ENCODE measurements around the gene SPX. TPM values are rescaled to one million over a fixed set of nuclear protein-coding genes. Genes with fewer than 3 reads are reported as not detected.

SPX gene
- total RNA-seq, 1 donor from 2014 or later = 0.18 TPM

- Mint-ChIP-seq H3K27me3 (ENCODE audit: unreplicated experiment) (peaks cover 3% of the 10 kb centered on the region), H3K27ac (ENCODE audit: unreplicated experiment) (no peak overlapping the region), H3K4me1 (ENCODE audit: unreplicated experiment) (no peaks in the 10 kb centered on the region), H3K4me3 (ENCODE audit: unreplicated experiment) (no peak overlapping the region), H3K9me3 (ENCODE audit: unreplicated experiment) (no peaks in the 10 kb centered on the region), H3K36me3 (ENCODE audit: low read depth, unreplicated experiment) (no peaks in the 10 kb centered on the region)
- DNase-seq (ENCODE audit: low spot score) = no peak
- TF ChIP-seq, protein P1, sequence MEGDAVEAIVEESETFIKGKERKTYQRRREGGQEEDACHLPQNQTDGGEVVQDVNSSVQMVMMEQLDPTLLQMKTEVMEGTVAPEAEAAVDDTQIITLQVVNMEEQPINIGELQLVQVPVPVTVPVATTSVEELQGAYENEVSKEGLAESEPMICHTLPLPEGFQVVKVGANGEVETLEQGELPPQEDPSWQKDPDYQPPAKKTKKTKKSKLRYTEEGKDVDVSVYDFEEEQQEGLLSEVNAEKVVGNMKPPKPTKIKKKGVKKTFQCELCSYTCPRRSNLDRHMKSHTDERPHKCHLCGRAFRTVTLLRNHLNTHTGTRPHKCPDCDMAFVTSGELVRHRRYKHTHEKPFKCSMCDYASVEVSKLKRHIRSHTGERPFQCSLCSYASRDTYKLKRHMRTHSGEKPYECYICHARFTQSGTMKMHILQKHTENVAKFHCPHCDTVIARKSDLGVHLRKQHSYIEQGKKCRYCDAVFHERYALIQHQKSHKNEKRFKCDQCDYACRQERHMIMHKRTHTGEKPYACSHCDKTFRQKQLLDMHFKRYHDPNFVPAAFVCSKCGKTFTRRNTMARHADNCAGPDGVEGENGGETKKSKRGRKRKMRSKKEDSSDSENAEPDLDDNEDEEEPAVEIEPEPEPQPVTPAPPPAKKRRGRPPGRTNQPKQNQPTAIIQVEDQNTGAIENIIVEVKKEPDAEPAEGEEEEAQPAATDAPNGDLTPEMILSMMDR (IDR thresholded peaks at IDR 0.05; ENCODE audit: unreplicated experiment) = no peak
These were observed 47.8 kb downstream of the SPX start for GRCh38 chr12:21573733-21574358.

DNA sequence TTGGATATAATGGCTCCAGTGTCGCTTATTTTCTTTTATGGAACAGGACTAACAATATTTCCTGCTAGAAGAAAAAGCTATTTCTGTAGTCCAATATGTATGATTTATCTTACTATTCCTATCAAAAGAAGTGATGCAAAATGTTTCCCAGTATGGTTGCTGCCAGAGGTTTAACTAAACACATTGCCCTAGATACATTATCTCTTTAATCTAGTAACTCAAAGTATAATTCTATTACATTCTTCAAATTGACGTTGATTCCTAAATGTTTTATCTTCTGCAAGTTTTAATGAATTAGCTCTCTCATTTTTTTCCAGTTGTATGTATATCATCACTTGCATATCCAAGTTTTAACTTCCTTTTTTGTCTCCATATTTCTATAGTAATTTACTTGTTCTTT lies 50.3 kb downstream of the SPX start:
- Mint-ChIP-seq H3K27ac (ENCODE audit: unreplicated experiment) (no peak overlapping the region), H3K27me3 (ENCODE audit: unreplicated experiment) (peaks cover 3% of the 10 kb centered on the region), H3K36me3 (ENCODE audit: low read depth, unreplicated experiment) (no peaks in the 10 kb centered on the region), H3K4me3 (ENCODE audit: unreplicated experiment) (no peak overlapping the region), H3K4me1 (ENCODE audit: unreplicated experiment) (no peaks in the 10 kb centered on the region), H3K9me3 (ENCODE audit: unreplicated experiment) (no peaks in the 10 kb centered on the region)
- no peak for DNase-seq (ENCODE audit: low spot score)
- TF ChIP-seq, protein P1 (IDR thresholded peaks at IDR 0.05; ENCODE audit: unreplicated experiment) = no peak

- Mint-ChIP-seq H3K36me3 (ENCODE audit: low read depth, unreplicated experiment) (no peaks in the 10 kb centered on the region), H3K27ac (ENCODE audit: unreplicated experiment) (no peak overlapping the region), H3K4me1 (ENCODE audit: unreplicated experiment) (no peaks in the 10 kb centered on the region), H3K4me3 (ENCODE audit: unreplicated experiment) (no peak overlapping the region), H3K27me3 (ENCODE audit: unreplicated experiment) (peaks cover 3% of the 10 kb centered on the region), H3K9me3 (ENCODE audit: unreplicated experiment) (no peaks in the 10 kb centered on the region)
- no peak for DNase-seq (ENCODE audit: low spot score)
- TF ChIP-seq, protein P1 (IDR thresholded peaks at IDR 0.05; ENCODE audit: unreplicated experiment) = no peak
These were observed 51.4 kb downstream of the SPX start for GRCh38 chr12:21577516-21577915.

- H3K9me3 Mint-ChIP-seq (ENCODE audit: unreplicated experiment) = no peaks in the 10 kb centered on the region
- TF ChIP-seq, protein P1 (IDR thresholded peaks at IDR 0.05; ENCODE audit: unreplicated experiment) = no peak
- H3K4me1 Mint-ChIP-seq (ENCODE audit: unreplicated experiment) = no peaks in the 10 kb centered on the region
- no peaks in the 10 kb centered on the region for H3K36me3 Mint-ChIP-seq (ENCODE audit: low read depth, unreplicated experiment)
- no peak for DNase-seq (ENCODE audit: low spot score)
- no peak overlapping the region for H3K4me3 Mint-ChIP-seq (ENCODE audit: unreplicated experiment)
- no peak overlapping the region for H3K27ac Mint-ChIP-seq (ENCODE audit: unreplicated experiment)
- H3K27me3 Mint-ChIP-seq (ENCODE audit: unreplicated experiment) = peaks cover 6% of the 10 kb centered on the region
These were observed 54.8 kb downstream of the SPX start for GRCh38 chr12:21580748-21581516.

Other genes with a start within 250 kb of the SPX start
- gene SLCO1A2, start 191.4 kb upstream of the SPX start, total RNA-seq (ENCODE audit: unreplicated experiment) = 2.1 TPM
- not detected for gene IAPP, start 153.4 kb upstream of the SPX start, total RNA-seq (ENCODE audit: unreplicated experiment)
- 5.5 TPM for gene PYROXD1, start 88.6 kb upstream of the SPX start, total RNA-seq (ENCODE audit: unreplicated experiment)
- 40.7 TPM for gene RECQL, start 24.7 kb upstream of the SPX start, total RNA-seq (ENCODE audit: unreplicated experiment)
- 32.4 TPM for gene GOLT1B, start 24.5 kb upstream of the SPX start, total RNA-seq (ENCODE audit: unreplicated experiment)
- 0.08 TPM for gene GYS2, start 78.6 kb downstream of the SPX start, total RNA-seq (ENCODE audit: unreplicated experiment)
- gene LDHB, start 131.5 kb downstream of the SPX start, total RNA-seq (ENCODE audit: unreplicated experiment) = 506 TPM
- gene KCNJ8, start 248.4 kb downstream of the SPX start, total RNA-seq (ENCODE audit: unreplicated experiment) = 0.23 TPM